Urinary bladder (tissue), 4 donors: ENCODE data around the gene TBC1D22B. TPM values are rescaled to one million over a fixed set of nuclear protein-coding genes. Genes with fewer than 3 reads are reported as not detected.

Source experiments
- DNase-seq: peaks from one replicate; pipeline ENCODE4 v3.0.0-alpha.2; 2015; ENCODE audit errors: extremely low spot score
- H3K27ac ChIP-seq: one replicate; pipeline ENCODE4 v1.5.1; 2013; ENCODE audit warnings: low read depth, mild to moderate bottlenecking, moderate library complexity
- H3K36me3 ChIP-seq: one replicate; pipeline ENCODE4 v1.6.1; 2013; ENCODE audit warnings: mild to moderate bottlenecking, moderate library complexity; ENCODE audit not compliant: insufficient read depth
- H3K4me1 ChIP-seq: one replicate; pipeline ENCODE4 v1.6.1; 2013; ENCODE audit warnings: mild to moderate bottlenecking, moderate library complexity; ENCODE audit not compliant: insufficient read depth
- H3K4me3 ChIP-seq: one replicate; pipeline ENCODE4 v1.5.1; 2013; ENCODE audit warnings: low read depth, low read length
- WGBS: extraction: QIAGEN DNeasy Blood & Tissue Kit; methylation state at CpG from one replicate; pipeline ENCODE4 v1.1.7; 2013; 5-methylcytosine and 5-hydroxymethylcytosine counted together
- polyA plus RNA-seq: library from polyadenylated mRNA; stranded (reverse); fragments of 200-250 nt; gene quantifications from one replicate; pipeline ENCODE4 v1.2.3, GENCODE V29; 2013
- total RNA-seq: library from RNA; depleted of rRNA; stranded (reverse); fragments of >200 nt; gene quantifications from one replicate; pipeline ENCODE4 v1.2.3, GENCODE V29; 2014
- donor health status: healthy with polysubstance abuse.
- donor health status: healthy.

TBC1D22B gene
- total and polyA plus RNA-seq, 2 donors = 5.7 to 6.4 TPM

DNA sequence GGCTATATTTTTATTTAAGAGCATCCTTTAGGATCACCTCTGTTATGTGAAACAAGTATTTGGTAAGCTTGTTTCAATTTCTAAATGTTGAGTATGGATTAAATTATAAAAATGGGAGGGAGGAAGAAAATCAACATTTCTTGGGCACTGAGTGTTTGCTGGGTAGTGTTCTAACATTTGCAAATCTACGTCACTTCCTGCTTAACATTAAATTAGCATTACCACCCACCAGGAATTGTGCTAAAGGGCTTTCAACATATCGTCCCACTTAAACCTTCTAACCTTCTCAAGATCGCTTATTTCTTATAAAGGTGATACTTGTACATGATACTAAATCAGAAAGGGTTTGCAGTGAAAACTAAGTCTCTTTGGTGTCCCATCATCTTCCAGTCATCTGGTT lies 8.3 kb downstream of the TBC1D22B start:
- no peak for DNase-seq
- Histone ChIP-seq H3K4me3 (no peak overlapping the region), H3K27ac (no peak overlapping the region), H3K36me3 (no peaks in the 10 kb centered on the region), H3K4me1 (no peaks in the 10 kb centered on the region)
- WGBS = 79% methylated on average over 3 of the region's 3 CpGs

DNA sequence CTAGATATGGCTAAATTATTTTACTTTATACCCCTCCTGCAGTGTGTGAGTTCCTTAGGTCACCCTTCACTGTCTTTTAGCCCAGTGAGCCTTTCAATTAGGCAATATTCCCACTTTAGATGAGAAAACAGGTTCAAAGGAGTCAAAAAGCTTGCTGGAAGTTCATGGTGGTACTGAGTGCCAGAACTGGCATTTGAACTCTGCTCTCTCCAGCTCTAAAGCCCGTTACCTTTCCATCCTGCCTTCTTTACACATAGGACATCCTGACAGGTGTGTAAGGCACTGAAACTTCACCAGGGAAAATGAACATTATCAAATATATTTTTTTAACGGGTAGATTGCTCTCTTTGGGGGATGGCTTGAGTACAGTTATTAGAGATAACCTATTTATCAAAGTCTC lies 11.5 kb downstream of the TBC1D22B start:
- H3K27ac ChIP-seq = no peak overlapping the region
- H3K4me1 ChIP-seq = no peaks in the 10 kb centered on the region
- H3K36me3 ChIP-seq = no peaks in the 10 kb centered on the region
- H3K4me3 ChIP-seq = no peak overlapping the region
- WGBS = 87% methylated on average over 2 of the region's 2 CpGs
- no peak for DNase-seq

DNA sequence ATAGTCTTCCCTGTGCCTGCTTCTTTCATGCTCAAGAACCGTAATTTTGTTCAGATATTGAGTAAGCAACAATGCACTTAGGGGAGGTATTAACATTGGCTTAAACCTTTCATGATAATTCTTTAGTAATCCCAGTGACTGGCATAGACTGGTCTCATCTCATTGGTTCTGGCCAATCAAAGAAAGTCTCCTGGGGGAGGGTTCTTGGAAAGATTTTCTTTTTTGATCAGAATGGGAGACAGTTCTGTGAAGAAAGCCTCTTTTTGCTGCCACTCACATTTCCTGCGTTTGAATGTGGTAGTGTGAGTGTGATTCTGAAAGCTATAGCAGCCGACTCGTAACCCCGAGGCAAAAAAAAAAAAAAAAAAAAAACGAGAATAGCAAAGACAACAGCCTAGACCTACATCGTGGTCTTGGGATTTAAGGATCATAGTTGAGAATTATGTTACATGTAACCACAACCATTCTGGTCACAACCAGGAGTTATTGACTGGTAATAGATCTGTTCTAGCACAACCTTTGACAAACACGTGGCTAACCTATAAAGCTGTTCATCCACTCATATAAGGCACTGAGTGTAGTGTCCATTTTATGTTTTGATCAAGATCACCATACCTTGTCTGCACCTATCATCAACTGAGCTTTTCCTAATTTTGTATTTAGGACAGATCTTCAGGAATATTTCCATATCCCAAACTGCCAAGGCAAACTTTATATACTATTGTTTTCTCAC lies 15.4 kb downstream of the TBC1D22B start:
- Histone ChIP-seq H3K4me3 (no peak overlapping the region), H3K36me3 (no peaks in the 10 kb centered on the region), H3K4me1 (no peaks in the 10 kb centered on the region), H3K27ac (no peak overlapping the region)
- WGBS = 80% methylated on average over 8 of the region's 8 CpGs
- no peak for DNase-seq

DNA sequence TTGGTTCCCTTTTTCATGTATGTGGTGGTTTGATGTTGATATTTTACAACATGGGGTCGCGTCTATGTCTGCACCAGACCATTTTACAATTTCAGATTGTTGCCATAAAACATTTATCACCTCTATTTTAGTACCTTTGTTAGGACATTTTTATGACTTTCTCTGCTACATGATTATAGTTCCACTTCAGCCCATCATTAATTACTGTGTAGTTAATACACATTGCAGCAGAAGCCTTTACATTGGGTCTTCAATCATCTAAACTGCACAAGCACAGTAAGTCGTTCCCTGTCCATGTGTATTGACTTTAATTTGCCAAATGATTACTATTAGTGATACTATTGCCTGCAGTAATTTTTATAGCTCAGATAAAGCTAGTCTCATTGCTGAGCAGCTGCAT lies 16.1 kb downstream of the TBC1D22B start:
- no peak overlapping the region for H3K4me3 ChIP-seq
- no peak overlapping the region for H3K27ac ChIP-seq
- no peak for DNase-seq
- no peaks in the 10 kb centered on the region for H3K4me1 ChIP-seq
- 26% methylated on average over 3 of the region's 3 CpGs for WGBS
- H3K36me3 ChIP-seq = no peaks in the 10 kb centered on the region

DNA sequence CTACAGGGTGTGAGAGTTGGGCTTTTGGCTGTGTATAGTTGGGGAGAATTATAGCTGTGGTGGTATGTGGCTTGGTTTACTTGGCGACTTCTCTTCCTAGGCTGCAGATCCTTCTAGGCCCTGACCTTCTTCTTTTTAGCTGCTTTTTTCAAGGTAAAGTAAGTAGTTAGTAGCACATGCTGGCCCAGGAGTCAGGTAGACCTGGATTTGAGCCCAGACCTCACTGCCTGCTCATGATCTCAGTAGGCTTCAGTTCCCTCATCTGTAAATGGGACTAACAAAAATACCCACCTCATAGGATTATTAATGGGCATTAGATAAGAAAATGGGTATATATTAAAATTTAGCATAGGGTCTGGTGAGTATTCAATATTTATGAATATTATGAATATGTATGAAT lies 17.8 kb downstream of the TBC1D22B start:
- no peaks in the 10 kb centered on the region for H3K4me1 ChIP-seq
- 100% methylated on average over 1 of the region's 1 CpG for WGBS
- H3K36me3 ChIP-seq = no peaks in the 10 kb centered on the region
- no peak for DNase-seq
- H3K27ac ChIP-seq = no peak overlapping the region
- no peak overlapping the region for H3K4me3 ChIP-seq

DNA sequence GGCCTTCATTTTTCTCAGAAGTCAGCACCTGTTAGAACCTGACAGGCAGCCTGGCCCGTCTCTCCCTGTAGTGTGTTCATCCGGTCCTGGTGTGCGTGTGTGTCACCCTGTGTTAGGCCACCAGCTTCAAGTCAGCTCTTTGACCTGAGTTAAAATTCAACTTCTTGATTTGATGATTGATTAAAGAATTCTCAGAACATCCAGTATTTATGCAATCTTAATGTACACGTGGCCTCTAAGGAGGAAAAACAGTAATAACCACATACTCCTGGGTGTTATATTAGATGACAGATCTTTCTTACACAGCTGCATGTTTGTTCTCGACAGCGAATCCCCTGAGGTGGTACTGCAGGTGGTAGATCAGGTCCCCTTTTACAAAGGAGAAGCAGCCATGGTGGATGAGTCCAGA lies 19.4 kb downstream of the TBC1D22B start:
- 88% methylated on average over 6 of the region's 6 CpGs for WGBS
- no peak for DNase-seq
- H3K27ac ChIP-seq = no peak overlapping the region

DNA sequence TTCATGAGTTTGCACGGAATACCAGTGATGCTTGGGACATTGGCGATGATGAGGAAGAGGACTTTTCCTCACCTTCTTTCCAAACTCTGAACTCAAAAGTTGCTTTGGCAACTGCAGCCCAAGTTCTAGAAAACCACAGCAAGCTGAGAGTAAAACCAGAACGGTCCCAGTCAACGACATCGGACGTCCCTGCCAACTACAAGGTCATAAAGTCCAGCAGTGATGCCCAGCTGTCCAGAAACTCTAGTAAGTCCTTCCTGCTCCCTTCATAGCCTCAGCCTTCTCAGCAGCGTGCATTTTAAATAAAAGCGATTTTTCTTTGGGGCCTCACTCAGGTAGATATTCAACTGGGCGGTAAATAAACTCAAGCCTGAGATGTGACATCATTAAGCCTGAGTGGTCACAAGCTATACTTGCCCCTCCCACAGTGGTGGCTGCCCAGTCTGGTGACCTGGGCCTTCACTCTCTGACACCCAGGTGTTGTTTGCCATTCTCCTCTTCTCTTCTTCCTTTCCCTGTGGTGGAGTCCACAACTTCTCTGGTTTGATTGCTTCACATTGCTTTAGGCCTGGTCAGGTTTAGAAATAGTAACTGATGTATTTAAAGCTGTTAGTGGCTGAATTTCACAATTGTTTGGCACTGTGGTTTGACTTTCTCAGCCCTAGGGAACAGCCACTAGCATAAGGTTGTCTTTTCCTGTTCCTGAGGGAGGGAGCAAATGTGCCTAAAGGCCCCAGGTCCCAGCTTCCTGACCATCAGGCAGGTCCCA lies 22.0 kb downstream of the TBC1D22B start:
- WGBS = 91% methylated on average over 9 of the region's 9 CpGs
- no peaks in the 10 kb centered on the region for H3K4me1 ChIP-seq
- no peak overlapping the region for H3K4me3 ChIP-seq
- H3K27ac ChIP-seq = no peak overlapping the region
- H3K36me3 ChIP-seq = no peaks in the 10 kb centered on the region
- no peak for DNase-seq

More for the DNA sequence above, 19.4 kb downstream of the TBC1D22B start:
- H3K4me3 ChIP-seq = no peak overlapping the region
- no peaks in the 10 kb centered on the region for H3K36me3 ChIP-seq
- H3K4me1 ChIP-seq = no peaks in the 10 kb centered on the region

DNA sequence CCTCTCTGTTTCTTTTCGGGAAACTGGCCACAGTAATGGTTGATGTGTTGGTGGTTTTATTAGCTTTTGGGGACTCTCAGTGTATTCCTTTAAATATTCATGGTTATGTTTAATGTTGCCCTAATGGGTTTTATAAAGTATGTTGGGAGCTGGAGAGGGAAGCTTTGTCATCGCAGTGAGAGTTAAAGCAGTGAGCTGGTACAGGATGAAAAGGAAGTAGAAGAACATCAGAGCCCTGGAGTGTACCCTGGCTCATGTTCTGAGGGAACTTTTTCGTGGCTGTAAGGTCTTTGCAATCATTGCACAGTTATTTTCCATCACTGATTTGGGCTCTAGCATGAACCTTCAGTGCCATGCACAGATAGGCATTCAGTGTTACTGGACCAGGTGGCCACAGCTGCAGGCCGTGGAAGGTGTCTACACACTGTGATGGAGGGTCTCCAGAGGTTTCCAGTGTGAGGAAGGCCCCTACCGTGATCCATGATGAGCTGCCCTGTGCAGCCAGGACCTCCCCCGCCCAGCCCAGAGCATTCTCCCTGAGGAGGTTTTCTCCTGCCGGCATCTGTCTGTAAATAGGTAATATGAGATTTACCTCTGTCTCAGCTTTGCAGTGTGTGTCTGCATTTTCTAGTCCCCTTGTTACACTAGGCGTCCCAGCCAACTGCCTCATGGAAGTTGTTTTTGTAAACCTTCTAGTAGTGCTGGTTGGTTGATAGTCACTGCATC lies 22.8 kb downstream of the TBC1D22B start:
- Histone ChIP-seq H3K27ac (no peak overlapping the region), H3K36me3 (no peaks in the 10 kb centered on the region), H3K4me3 (no peak overlapping the region), H3K4me1 (no peaks in the 10 kb centered on the region)
- WGBS = 85% methylated on average over 8 of the region's 8 CpGs
- DNase-seq = no peak

DNA sequence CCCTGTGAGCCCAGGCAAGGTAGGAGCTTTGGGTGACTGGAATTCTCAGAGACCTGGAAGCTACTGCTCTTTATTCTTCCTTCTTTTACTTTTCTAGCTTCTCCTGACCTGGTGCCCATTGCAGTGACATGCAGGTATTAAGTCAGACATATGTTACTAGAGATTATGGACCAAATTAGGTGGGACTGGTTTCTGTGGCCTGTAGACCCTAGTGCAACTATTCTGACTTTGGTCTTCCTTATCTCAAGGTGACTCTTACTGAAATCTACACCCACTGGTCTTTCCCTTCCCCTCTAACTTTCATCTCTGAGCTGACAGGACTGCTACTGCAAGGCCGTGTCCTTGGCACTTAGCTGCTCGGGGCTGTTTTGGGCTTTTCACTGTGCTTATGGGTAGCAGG lies 24.8 kb downstream of the TBC1D22B start:
- no peaks in the 10 kb centered on the region for H3K36me3 ChIP-seq
- no peak overlapping the region for H3K4me3 ChIP-seq
- H3K4me1 ChIP-seq = no peaks in the 10 kb centered on the region
- H3K27ac ChIP-seq = no peak overlapping the region
- DNase-seq = no peak
- WGBS = 97% methylated on average over 2 of the region's 2 CpGs

DNA sequence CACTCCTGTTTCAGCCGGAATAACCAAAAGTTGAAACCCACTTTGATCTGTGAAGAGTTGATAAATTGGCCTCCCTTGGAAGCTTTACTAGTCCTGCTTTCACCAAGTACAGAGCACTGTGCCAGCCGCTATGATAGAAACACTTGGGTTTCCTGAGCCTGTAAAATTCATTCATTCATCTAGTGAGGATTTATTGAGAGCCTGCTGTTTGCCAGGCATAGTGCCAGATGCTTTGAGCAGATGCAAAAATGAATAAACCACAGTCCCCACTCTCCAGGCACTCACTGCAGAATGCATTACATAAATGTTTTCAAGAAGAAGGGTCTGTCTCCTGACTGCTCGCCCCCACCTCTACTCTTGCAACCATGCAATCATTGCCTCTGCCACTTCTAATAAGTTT lies 25.7 kb downstream of the TBC1D22B start:
- no peak overlapping the region for H3K27ac ChIP-seq
- DNase-seq = no peak
- H3K4me1 ChIP-seq = no peaks in the 10 kb centered on the region
- no peak overlapping the region for H3K4me3 ChIP-seq
- 27% methylated on average over 3 of the region's 3 CpGs for WGBS
- H3K36me3 ChIP-seq = no peaks in the 10 kb centered on the region

DNA sequence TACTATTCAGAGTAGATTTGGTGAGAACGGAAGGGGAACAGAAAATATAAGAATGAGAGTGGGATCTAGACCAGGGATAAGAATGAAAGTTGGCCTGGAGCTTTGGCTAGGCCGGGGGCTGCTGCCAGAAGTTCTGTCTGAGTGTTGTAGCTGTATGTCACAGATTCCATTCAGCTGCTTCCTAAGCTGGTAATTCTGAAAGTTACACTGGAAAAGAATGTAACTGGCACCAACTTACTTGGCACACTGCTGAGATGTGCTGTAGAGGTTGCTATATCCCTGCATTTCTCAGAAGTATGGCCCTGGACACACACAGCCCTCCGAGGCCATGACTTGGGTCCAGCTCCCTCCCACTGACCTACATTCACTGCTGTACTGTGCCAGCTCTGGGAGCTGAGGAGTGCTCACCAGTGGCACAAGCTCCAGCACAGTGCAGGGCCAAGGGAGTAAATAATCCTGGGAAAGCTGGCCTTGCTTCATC lies 26.1 kb downstream of the TBC1D22B start:
- no peak for DNase-seq
- Histone ChIP-seq H3K4me3 (no peak overlapping the region), H3K36me3 (no peaks in the 10 kb centered on the region), H3K27ac (no peak overlapping the region), H3K4me1 (no peaks in the 10 kb centered on the region)
- 30% methylated on average over 3 of the region's 3 CpGs for WGBS

DNA sequence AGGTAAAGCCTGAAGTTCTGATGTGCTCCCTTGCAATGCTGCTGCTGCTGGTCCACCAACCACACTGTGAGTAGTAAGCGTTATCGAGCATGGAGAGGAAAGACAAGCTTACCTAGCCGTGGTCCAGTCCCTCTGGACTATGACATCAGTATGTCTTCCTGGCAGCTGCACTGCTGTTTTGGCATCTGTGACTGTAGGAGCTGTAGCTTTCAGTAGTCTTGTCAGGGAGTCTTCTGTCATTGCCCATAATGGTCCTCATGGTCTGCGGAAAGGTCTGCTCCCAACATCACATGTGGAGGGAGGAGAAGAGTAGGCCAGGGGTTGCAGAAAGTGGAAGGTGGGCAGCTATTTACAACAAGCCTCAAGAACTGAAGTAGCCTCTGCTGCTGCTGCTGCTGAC lies 27.2 kb downstream of the TBC1D22B start:
- 79% methylated on average over 4 of the region's 4 CpGs for WGBS
- Histone ChIP-seq H3K27ac (no peak overlapping the region), H3K4me1 (no peaks in the 10 kb centered on the region), H3K36me3 (no peaks in the 10 kb centered on the region), H3K4me3 (no peak overlapping the region)
- no peak for DNase-seq

DNA sequence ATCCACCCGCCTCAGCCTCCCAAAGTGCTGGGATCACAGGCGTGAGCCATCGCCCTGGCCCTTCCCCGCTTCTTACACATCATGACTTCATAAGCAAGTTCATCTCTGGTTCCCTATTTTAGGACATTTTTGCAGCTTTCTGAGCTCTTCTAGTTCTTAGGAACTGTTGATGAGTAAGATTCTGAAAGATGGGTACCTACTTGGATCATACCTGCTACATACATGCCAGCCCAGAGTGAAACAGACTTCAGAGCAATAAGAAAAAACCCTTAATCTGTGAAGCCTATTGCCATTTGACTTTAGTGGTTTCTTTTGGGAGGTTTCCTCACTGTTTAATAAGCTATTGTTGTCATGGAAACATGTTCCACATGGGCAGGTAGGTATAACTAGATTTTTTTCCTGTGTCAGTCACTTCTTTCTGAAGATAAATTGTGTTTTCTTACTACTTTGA lies 28.3 kb downstream of the TBC1D22B start:
- Histone ChIP-seq H3K36me3 (no peaks in the 10 kb centered on the region), H3K4me3 (no peak overlapping the region), H3K4me1 (no peaks in the 10 kb centered on the region), H3K27ac (no peak overlapping the region)
- no peak for DNase-seq
- WGBS = 94% methylated on average over 4 of the region's 4 CpGs
